HUDEP-2 (cell line): ENCODE measurements around the gene RAB31.

Experiments
- DNase-seq, 76 experiments: peaks; one replicate each; lab custom pipeline; 2025; ENCODE audit not compliant: unreplicated experiment in 76 of 76; lab: John Stamatoyannopoulos, UW

RAB31 gene

DNA sequence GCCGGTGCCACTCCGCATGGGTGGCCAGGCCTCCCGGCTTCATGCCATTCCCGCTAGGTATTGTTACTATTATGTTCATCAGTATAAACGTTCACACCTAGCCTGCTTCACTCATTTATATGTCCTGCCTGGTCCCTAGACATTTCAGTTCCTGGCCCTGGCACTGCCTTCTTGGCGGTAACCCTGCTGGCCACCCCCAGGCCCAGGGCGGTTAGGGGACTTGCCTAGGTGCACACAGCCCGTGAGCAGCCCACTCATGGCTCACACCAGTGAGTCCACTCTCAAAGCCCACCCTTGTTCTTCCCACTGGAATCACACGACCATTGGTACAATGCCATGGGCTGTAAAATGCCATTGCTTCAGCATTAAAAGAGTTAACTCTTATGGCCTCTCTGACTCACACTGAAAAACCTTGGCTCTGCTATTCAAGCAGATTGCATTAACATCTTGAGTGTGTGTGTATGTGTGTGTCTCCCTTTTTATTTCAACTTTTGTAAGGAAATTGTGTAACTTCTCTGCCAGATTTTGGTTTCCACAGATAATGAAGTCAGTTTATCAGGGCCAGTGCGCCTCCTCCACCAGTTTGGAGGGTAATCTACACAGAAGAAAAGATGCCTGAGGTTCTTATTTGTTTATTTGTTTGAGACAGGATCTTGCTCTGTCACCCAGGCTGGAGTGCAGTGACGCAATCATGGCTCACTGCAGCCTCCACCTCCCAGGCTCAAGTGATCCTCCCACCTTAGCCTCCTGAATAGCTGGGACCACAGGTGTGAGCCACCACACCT lies 74.2 kb downstream of the RAB31 start:
- peak in 2 of 76 experiments; percentile 5 to 11 for DNase-seq

DNA sequence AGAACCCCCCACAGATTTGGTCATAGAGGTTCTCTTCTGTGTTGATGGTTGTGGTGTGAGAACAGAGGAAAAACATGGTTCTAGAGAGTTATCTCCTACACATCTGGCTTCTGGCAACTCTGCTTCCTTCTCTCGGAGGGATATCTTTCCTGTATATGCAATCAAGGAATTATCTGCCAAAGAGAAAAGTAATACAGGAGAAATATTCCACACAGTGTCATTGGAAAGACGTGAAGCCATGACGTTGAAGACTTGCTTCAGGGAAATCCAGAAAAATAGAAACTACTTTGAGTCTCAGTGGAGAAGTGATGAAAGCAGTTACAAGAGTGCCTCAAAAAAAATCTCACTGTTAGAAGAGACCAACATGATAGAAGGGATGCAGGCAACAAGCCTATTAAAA lies 78.5 kb downstream of the RAB31 start:
- no peak for DNase-seq

DNA sequence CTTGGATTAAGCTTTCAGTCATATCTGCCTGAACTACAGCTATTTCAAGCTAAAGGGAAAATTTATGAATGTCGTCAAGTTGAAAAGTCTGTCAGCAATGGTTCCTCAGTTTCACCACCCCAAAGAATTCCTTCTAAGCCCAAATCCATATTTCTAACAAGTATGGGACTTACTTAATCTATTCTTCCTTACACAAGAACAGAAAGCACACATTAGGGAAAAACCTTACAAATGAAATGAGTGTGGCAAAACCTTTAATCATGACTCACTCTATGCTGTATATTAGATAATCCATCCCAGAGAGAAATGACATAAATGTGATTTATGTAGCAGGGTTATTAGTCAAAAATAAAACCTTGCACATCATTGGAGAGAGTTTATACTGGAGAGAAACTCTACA lies 78.9 kb downstream of the RAB31 start:
- no peak for DNase-seq

DNA sequence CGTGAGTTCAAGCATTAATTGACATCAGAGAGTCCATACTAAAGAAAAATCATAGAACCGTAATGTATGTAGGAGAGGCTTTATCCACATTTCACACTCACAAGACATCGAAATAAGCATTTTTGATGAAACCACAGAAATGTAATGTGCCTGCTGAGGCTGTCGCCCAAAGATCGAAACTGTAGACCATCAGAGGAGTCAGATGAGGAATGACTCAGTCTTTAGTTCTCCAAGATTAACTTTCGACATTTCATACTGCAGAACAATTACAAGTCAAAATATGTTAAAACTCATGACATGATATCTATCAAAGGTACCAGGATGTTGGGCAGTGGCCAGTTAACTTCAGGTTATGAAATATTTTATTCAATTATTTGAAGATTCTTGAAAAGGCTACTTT lies 79.6 kb downstream of the RAB31 start:
- DNase-seq, result no peak

DNA sequence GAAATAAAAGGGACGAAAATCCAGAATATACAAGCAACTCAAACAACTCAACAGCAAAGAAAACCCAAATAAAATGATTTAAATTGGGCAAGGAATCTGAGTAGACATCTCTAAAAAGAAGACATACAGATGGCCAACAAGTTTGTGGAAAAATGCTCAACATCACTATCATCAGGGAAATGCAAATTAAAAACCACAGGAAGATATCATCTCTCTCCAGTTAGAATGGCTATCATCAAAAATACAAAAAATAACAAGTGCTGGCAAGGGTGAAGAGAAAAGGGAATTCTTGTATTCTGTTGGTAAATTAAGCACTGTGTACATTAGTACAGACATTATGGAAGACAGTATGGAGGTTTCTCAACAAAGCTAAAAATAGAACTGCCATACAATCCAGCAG lies 80.0 kb downstream of the RAB31 start:
- no peak for DNase-seq

DNA sequence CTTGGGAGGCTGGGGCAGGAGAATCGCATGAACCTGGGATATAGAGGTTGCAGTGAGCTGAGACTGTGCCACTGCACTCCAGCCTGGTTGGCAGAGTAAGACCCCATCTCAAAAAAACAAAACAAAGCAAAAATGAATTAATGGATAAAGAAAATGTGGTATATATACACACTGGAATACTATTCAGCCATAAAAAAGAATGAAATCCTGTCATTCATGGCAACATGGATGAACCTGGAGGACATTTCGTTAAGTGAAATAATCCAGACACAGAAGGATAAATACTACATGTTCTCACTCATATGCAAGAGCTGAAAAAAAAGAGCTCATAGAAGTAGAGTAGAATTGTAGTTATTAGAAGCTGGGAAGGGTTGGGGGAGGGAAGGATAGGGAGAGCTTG lies 80.8 kb downstream of the RAB31 start:
- DNase-seq, result no peak

DNA sequence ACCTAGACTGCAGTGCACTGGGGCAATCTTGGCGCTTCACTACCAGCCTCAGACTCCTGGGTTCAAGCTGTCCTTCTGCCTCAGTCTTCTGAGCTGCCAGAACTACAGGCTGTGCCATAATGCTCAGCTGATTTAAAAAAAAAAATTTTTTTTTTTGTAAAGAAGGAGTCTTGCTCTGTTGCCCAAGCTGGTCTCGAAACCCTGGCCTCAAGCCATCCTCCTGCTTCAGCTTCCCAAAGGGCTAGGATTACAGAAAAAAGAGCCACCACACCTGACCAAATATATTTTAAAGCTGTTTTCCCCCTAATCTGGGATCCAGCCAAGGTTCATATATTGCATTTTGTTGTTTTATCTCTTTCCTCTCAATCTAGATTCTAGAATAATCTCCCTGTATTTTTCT lies 82.2 kb downstream of the RAB31 start:
- DNase-seq, result no peak

DNA sequence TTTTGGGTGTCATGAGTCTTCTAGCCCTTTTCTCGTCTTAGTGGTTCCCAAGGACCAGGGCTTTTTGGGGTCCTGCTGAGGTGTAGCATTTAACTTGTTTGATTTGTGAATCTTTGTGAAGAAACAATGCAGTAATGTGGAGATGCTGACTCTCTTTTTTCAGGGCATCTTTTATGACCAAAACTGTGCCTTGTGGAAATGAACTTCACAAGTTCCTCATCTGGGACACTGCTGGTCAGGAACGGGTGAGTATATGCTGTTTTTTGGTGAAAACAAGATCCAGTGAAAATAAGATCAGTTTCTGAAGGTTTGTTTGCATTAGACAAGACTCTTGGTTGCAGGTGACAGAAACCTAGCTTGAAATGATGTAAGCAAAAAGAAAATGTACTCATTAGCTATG lies 83.9 kb downstream of the RAB31 start:
- DNase-seq, result no peak

DNA sequence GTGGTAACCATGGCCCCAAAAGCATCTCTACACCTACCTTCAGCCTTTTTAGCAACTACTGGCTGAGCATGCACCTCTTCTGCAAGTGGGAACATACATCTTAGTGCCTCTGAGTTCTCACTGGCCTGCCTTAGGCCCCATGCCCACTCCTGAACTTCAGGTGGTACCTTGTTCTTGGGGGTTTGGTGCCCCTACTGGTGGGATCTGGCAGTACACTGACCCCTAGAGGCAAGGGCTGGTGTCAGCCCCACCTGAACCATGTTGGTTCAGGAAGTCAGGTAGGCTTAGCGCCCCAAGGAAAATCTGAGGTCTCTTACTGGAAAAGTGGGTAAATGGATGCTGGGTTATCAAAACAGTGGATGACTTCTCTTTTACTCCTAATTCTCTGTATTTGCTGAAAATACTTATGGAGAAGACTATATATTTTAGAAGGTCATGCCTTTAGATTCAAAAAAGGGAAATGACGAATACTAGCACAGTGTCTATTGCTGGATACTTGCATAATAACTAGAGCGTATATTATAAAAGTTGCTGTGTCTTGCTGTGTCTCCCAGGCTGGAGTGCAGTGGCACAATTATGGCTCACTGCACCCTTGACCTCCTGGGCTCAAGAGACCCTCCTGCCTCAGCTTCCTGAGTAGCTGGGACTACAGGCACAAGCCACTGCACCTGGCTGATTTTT lies 84.6 kb downstream of the RAB31 start:
- peak in 23 of 76 experiments; percentile 0 to 56 (median 10) for DNase-seq

DNA sequence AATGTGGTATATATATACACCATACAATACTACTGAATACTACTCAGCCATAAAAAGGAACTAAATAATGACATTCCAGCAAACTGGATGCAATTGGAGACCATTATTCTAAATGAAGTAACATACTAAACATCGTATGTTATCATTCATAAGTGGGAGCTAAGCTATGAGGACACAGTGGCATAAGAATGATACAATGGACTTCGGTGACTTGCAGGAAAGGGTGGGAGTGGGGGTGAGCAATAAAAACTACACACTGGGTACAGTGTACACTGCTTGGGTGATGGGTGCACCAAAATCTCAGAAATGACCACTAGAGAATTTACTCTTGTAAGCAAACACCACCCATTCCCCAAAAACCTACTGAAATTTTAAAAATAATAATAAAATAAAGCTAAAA lies 87.9 kb downstream of the RAB31 start:
- no peak for DNase-seq

DNA sequence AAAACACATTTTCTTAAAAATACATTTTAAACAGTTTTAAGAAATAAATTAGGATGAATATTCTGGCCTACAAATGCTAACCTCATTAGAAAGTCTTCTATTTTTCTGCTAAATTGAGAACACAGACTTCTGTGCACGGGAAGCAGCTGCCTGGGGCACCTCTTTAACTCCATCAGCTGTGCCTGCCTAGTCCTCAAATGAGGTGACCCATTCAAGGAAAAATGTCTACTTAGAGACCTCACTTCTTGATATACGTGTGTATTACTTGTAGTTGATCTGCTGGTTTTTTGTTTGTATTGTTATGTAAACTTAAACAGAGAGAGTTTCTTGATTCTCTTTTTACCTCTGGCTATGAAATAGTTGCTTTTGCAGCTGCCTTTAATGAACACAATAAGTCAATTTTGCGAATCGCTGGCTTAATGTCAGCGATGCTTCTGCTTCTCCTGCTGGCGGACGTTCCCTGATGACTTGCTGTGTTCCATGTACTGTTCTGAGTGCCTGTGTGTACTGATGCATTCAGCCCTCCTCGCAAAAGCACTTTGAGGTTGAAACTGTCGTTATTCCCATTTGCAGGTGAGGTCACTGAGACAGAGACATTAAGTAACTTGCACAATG lies 88.9 kb downstream of the RAB31 start:
- no peak for DNase-seq

DNA sequence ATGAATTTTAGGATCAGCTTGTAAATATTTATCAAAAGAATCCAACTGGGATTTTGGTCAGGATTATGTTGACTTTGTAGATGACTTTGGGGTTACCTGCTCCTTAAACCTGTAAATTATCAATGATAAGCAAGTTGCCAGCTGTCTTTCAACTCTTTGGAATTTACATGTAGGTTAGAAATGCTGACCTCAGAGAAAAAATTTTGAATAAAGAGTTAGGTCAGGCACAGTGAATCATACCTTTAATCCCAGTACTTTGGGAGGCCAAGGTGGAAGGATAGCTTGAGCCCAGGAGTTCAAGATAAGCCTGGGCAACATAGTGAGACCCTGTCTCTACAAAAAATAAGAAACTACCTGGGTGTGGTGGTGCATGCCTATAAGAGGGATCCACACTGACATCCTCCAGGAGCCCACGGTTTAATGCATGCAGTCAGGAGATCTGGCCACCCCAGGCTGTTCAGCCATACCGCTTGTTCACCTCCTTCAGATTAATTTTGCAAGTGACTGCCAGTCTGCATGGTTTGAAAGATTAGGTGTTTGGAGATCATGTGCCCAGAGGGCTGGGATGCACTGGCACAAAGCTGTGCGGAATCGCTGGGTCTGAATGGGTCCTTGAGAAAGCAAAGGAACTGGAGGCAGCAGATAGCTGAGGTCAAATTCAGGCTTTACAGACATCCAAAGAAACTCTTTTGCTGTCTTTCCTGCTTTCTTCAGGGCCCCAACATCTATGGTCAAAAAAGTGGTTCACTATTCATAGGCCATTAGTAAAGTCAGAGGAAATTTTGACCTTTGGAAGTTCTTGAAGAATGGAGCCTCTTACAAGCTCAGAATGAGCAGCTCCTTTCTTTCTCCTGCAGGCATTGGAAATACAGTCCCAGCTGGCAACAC lies 94.3 kb downstream of the RAB31 start:
- peak in 16 of 76 experiments; percentile 0 to 58 (median 23) for DNase-seq

DNA sequence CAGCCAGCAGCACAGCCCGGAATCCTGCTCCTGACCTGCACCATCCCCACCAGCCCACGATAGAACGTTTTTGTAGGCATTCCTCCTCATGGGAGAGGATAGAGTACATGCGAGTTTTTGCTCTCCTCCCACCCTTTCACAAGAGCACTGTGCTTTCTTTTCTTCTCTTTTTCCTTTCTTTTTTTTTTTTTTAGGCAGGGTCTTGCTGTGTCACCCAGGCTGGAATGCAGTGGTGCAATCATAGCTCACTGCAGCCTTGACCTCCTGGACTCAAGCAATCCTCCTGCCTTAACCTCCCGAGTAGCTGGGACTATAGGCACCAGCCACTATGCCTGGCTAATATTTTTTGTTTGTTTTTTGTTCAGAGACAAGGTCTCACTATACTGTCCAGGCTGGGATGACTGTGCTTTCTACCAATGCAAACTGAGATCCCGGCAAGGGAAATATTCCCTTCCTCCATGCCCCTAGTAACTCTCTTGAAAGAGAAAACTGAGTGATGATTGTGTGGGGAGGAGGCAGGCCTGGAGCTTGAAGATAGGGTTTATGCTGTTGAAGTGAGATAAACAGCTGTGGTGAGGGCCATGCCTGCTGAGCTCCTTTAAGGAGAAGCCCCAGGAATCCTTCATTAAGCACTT lies 95.1 kb downstream of the RAB31 start:
- peak in 70 of 76 experiments; percentile 7 to 97 (median 67) for DNase-seq

DNA sequence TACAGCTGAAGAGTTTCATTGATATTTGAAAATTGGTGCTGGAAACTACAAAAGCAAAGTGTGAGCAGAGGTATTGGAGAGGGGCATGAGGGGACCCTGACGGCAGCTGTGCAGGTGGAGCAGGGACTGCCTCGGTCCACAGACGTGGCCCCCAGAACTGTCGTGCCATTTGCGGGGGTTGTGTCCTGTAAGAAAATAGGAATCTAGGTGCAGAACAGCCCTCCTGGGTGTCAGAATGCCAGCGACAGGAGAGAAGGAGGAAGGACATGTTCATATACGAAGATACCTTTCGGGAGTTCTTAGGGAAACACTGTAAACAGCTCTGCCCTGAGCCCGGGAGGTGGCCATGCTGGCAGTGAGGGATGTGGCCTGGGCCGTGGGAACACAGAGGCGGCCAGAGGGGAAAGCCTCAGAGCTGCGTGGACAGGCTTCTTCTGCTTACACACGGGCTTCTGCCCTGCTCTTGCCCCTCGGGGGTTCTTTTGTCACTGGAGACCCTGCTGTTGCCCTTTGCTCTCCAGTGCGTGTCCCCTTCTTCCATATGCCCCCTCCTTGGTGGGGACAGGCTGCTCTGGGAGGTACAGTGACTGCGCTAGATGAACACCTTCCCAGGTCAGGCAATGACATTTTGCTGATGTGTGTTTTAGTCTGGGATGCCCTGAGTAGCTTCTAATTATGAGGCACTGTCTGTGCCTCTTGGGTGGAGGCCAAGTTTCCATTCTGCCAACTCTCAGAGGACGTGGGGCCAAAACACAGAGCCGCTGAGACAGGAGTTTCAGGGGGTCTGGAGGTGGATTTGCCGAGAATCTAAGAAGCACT lies 95.8 kb downstream of the RAB31 start:
- peak in 70 of 76 experiments; percentile 2 to 90 (median 52) for DNase-seq

DNA sequence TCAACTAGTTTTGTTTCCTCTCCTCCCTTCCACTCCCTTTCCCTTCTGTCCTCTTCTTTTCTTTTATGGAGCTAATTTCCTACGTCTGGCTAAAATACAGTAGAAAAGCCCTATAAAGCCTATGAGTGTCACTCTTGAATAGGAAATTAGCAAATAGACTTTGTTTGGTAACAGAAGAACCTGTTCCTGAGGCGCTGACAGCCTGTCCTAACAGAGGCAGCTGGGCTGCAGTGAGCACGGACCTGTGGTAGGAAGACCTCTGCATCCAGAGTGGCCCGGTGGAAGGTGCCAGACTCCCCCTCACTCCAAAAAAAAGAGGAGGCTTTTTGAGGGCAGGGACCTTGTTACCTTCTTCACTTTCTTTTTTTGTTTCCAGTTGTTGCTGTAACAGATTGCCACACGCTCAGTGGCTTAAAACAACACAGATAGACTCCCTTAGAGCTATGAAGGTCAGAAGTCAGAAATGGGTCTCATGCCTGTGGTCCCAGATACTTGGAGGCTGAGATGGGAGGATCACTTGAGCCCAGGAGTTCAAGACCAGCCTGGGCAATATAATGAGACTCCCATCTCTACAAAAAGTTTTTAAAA lies 96.5 kb downstream of the RAB31 start:
- DNase-seq, result peak in 9 of 76 experiments; percentile 17 to 64 (median 46)

DNA sequence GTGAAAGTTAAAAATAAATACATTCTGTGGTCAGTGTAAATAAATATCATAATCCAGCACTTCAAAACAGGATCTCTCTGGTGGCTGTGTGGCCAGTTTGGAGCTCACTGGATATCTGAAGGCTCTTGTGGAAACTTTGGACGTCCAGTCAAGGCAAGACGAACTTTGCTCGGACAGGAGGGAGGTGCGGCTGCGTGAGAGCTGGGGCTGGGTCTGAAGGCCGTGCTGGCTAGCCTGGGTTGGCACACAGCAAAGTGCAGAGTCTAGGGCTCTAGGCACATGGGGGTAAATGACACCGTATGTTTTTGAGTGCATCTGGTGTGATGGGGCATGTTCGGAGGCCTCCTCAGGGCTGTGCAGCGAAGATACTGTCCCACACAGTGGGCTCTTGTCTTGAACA lies 98.8 kb downstream of the RAB31 start:
- no peak for DNase-seq

DNA sequence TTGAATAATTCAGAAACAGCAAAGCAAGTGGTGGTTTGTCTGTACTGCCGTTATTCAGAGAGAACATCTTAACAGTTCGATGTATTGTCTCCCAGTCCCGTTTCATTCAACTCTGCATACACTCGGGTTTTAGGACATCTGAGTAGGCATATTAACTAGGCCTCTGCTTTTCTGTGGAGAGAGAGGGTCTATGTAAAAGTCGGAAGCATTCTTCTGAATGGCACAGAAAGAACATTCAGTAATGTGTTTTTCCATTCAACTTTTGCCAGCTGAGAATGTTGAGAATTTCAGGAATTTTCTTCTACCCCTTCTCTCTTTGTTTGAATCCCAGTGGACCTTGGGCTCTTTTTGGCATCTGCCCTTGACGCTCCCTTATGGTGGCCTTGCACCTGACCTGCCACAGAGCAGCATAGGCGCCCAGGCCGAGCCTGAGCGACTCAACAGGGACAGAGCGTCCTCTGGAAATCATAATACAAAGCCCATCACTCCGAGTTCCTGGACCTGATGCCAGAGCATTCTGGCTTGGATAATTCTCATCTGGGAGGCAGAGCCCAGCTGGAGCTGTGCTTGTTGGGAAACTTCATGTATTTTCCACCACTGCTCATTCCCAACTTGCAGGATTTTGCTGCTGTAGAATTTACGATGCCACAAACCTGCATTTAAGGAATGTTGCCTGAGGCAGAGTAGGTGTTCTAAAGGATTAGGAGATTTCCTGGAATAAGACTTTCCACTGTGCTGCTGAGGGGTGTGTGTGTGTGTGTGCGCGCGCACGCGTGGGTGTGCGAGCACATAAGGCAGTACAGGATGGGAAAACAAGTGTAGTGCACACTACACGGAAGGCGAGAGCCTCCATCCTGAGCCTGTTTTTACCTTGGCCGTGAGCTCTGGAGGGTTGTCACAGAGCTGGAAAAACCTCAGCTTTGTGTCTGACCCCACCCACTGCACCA lies 100.5 kb downstream of the RAB31 start:
- no peak for DNase-seq

DNA sequence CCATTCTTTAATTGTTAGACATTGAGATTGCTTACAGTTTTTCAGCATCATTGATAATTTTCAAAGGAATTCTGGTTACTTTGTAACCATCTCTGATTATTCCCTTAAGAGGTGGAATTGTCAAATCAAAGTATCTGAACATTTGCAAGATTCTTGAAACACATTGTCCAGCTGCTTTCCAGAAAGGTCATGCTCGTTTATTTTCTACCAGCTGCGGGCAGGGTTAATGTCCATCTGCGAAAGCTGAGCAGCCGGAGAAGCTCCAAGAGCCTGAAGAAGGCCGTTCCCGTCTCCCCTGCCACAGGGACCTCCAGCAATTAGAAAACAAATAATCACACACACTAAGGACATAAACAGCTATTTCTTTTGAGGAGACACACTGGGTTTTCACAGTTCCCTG lies 101.6 kb downstream of the RAB31 start:
- DNase-seq, result no peak
